ENCODE results near the gene HIP1. TPM values are rescaled to one million over a fixed set of nuclear protein-coding genes. Genes with fewer than 3 reads are reported as not detected.
"Not testable (repeated sequence)": the region's sequence is repeated elsewhere in the genome, so short reads cannot be mapped to it uniquely, and the experiment has no call there.

HIP1 gene
- polyA plus RNA-seq, 4 donors: 33.0 to 40.3 (median 34.0) TPM

DNA sequence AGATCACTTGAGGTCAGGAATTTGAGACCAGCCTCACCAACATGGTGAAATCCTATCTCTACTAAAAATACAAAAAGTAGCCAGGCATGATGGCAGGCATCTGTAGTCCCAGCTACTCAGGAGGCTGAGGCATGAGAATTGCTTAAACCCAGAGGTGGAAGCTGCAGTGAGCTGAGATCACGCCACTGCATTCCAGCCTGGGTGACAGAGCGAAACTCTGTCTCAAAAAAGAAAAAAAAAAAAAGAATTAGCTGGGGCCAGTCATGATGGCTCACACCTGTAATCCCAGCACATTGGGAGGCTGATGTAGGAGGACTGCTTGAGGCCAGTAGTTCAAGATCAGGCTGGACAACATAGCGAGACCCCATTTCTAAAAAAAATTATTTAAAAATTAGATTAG is 21.0 kb downstream of the HIP1 start:
- DNase-seq (ENCODE audit: low read depth in 4 of 4, low spot score in 2 of 4): not testable (repeated sequence)

- DNase-seq (ENCODE audit: low read depth in 4 of 4, low spot score in 2 of 4): no peak
These were observed 21.6 kb downstream of the HIP1 start for GRCh38 chr7:75716992-75717626.

DNA sequence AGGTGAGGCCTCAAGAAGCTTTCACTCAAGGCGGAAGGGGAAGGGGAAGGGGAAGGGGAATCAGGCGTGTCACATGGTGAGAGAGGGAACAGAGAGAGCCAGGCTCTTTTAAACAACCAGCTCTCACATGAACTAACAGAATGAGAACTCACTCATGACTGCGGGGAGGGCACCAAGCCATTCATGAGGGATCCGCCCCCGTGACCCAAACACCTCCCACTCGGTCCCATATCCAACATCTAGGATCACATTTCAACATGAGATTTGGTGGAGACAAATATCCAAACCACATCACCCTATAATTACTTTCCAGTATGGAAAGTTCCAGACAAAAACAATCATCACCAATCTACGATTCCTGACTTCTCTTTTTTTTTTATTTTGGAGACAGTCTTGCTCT is 22.9 kb downstream of the HIP1 start:
- DNase-seq (ENCODE audit: low read depth in 4 of 4, low spot score in 2 of 4): no peak

GRCh38 chr7:75712517-75713361 is 26.0 kb downstream of the HIP1 start:
- no peak for DNase-seq (ENCODE audit: low read depth in 4 of 4, low spot score in 2 of 4)

GRCh38 chr7:75711656-75712514 is 26.9 kb downstream of the HIP1 start:
- DNase-seq (ENCODE audit: low read depth in 4 of 4, low spot score in 2 of 4): no peak

DNA sequence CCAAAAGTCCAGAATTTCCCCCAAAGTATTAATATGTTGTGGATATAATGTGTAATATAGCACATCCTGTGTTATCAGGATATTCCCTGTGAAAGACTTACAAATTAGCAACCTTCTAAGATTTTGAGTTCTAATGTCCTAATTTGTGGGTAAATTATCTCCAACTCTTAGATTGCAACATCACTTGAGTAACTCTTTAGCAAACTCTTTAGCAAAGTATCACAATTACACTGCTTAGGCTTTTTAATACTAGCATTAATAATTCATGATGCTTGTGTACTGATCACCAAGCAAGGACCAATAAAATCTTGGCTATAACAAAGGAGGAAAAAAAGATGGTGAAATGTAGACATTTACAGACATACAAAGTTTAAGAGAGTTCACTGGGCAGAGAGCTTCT is 27.7 kb downstream of the HIP1 start:
- DNase-seq (ENCODE audit: low read depth in 4 of 4, low spot score in 2 of 4): no peak

GRCh38 chr7:75704928-75705327 is 33.8 kb downstream of the HIP1 start:
- no peak for DNase-seq (ENCODE audit: low read depth in 4 of 4, low spot score in 2 of 4)

DNA sequence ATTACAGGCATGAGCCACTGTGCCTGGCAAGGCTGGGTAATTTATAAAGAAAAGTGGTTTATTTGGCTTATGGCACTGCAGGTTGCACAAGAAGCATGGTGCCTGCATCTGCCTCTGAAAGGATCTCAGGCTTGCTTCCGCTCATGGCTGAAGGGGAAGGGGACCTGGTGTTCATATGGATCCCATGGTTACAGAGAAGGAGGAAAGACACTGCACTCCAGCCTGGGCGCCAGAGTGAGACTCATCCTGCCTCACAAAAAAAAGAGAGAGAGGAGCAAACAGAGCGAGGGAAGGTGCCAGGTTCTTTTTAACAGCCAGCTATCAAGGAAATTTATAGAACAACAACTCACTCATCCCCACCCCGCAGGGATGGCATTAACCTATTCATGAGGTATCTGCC is 36.2 kb downstream of the HIP1 start:
- no peak for DNase-seq (ENCODE audit: low read depth in 4 of 4, low spot score in 2 of 4)

DNA sequence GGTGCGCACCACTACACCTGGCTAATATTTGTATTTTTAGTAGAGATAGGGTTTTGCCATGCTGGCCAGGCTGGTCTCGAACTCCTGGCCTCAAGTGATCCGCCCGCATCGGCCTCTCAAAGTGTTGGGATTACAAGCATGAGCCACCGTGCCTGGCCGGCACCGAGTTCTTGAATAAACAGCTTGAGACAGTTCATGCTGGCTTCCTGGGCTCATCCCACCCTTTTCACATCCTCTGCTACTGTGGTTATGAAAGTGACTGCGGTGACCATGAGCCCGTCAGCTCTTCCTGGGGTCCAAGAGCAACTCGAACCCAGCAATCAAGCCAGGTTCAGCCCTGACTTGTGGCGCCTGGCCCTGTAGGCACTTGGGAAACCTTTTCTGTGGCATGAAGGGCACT is 38.7 kb downstream of the HIP1 start:
- DNase-seq (ENCODE audit: low read depth in 4 of 4, low spot score in 2 of 4): no peak

GRCh38 chr7:75698358-75698757 is 40.4 kb downstream of the HIP1 start:
- DNase-seq (ENCODE audit: low read depth in 4 of 4, low spot score in 2 of 4): no peak

DNA sequence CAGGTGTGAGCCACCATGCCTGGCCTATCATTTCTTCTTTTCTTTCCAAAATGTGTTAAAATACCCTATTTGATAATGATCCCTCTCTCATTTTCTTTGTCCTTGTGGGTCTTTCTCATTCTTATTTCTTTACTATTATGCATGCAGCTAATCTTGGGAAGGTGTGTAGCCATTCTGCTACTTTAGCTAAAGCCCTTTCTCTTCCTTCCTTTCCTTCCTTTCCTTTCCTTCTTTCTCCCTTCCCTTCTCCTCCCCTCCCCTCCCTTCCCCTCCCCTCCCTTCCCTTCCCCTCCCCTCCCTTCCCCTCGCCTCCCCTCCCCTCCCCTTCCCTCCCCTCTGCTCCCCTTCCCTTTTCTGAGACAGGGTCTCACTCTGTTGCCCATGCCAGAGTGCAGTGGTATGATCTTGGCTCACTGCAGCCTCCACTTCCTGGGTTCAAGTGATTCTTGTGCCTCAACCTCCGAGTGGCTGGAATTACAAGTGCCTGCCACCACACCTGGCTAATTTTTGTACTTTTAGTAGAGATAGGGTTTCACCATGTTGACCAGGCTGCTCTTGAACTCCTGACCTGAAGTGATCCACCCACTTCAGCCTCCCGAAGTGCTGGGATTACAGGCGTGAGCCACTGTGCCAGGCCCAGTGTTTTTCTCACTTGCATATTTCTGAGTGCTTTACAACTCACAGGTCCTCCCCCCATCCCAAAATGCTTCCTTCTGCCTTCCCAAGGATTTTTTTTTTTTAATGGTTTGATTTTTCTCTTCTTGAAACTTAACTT is 42.3 kb downstream of the HIP1 start:
- DNase-seq (ENCODE audit: low read depth in 4 of 4, low spot score in 2 of 4): no peak

- DNase-seq (ENCODE audit: low read depth in 4 of 4, low spot score in 2 of 4): no peak
These were observed 43.9 kb downstream of the HIP1 start for GRCh38 chr7:75694638-75695399.

GRCh38 chr7:75693668-75694067 is 45.1 kb downstream of the HIP1 start:
- DNase-seq (ENCODE audit: low read depth in 4 of 4, low spot score in 2 of 4): not testable (repeated sequence)

DNA sequence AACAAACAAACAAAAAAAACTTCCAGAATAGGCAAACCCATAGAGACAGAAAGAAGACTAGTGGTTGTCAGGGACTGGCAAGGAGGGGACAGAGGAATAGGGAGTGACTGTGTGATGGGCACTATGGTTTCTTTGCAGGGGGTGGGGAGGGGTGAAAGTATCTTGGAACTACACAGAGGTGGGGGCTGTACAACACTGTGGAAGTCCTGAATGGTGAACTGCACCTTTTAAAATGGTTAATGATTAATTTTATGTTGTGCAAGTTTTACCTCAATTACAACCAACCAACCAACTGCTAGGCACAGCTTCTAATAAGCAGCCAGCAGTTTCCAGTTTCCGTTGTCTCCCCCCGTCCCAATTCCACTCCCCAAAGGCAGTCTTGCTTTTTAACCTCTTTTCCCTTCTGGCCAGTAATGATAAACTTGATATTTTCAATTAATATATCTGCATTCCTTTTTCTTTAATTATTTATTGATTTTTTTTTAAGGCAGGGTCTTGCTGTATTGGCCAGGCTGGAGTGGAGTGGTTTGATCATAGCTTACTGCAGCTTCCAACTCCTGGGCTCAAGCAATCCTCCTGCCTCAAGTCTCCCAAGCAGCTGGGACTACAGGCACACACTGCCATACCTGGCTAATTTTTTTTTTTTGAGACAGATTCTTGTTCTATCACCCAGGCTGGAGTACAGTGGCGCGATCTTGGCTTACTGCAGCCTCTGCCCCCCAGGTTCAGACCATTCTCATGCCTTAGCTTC is 46.8 kb downstream of the HIP1 start:
- DNase-seq (ENCODE audit: low read depth in 4 of 4, low spot score in 2 of 4): no peak

DNA sequence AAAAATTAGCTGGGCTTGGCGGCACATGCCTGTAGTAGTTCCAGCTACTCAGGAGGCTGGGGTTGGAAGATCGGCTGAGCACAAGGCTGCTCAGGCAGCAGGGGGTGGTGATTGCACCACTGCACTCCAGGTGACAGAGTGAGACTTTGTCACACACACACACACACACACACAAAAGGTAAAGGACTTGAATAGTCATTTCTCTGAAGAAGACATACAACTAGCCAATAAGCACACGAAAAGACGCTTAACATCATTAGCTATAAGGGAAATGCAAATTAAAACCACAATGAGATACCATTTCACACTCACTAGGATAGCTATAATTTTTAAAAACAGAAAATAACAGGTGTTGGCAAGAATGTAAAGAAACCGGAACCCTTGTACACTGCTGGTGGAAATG is 48.6 kb downstream of the HIP1 start:
- no peak for DNase-seq (ENCODE audit: low read depth in 4 of 4, low spot score in 2 of 4)

GRCh38 chr7:75689246-75690099 is 49.3 kb downstream of the HIP1 start:
- no peak for DNase-seq (ENCODE audit: low read depth in 4 of 4, low spot score in 2 of 4)

- no peak for DNase-seq (ENCODE audit: low read depth in 4 of 4, low spot score in 2 of 4)
These were observed 50.3 kb downstream of the HIP1 start for GRCh38 chr7:75688200-75689136.

Data from left renal cortex interstitium (tissue), 4 donors.